HG03139 (cell line): ENCODE measurements around the gene RSRC1.

ENCODE experiments used
- ATAC-seq: cut with Tn5 transposase; IDR thresholded peaks from one replicate; pipeline ENCODE4 v1.9.1; 2021; ENCODE audit not compliant: unreplicated experiment

The RSRC1 gene

DNA sequence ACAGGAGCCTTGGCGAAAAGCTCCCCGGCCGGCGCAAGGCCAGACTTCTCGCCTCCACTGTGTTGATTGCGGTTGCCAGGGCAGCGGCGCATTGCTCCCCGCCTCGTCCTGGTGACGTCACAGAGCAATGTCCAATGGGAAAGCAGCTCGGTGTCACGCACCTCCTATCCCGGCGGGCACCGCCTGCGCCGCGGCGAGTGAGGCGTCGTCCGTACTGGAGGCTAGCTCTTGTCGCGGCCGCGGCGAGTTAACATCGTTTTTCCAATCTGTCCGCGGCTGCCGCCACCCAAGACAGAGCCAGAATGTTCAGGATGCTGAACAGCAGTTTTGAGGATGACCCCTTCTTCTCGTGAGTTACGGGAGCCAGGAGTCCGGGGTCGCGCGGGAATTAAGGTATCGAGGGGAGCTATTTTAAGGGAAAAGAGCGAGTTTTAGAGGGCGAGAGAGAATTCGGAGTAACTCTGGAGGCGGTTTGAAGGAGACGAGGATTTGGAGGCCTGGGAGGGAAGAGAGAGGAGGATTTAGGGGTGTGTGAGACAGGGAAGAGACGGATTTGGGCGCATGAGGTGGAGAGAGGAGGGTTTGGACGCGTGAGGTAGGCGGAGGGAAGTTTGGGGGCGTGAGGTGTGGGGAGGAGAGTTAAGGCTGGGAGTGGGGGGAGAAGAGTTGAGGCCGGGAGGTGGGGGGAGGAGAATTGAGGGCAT, 461.3 kb downstream of the RSRC1 start, which contains the start of gene MLF1:
Gene MLF1, plus strand, starts transcription at position 196 of the 704 bp plus-strand sequence. Its CDS starts 107 bp downstream, at position 303.
- ATAC-seq, result peak; percentile 100

DNA sequence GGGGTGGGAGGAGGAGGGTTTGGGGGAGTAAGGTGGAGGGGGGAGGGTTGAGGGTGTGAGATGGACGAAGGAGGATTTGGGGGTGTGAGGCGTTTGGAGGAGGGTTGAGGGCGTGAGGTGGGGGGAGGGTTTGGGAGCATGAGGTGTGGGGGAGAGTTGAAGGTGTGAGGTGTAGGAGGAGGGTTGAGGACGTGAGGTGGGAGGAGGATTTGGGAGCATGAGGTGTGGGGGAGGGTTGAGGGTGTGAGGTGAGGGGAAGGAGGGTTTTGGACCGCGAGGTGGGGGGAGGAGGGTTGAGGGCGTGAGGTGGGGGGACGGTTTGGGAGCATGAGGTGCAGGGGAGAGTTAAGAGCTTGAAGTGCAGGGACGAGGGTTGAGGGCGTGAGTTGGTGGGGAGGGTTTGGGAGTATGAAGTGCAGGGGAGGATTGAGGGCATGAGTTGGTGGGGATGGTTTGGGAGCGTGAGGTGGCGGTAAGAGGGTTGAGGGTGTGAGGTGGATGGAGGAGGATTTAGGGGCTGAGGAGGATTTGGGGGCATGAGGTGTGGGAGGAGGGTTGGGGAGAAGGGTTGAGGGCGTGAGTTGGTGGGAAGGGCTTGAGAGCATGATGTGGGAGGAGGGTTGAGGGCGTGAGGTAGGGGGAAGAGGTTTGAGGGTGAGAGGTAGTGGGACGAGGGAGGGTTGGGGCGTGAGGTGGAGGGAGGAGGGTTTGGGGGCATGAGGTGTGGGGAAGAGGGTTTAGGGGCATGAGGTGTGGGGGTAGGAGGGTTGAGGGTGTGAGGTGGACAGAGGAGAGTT, 462.3 kb downstream of the RSRC1 start:
- ATAC-seq, result no peak

DNA sequence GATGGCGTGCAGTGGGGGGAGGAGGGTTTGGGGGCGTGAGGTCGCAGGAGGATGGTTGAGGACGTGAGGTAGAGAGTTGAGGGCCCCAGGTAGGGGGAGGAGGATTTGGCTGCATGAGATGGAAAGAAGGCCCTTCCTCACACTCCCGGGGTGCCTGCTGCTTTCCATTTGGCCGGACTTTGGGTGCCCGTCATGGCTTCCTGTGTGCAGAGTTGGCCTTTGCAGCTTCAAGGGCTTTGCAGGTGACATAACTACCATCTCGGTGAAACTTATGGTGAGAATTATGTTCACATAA, 462.8 kb downstream of the RSRC1 start:
- no peak for ATAC-seq

DNA sequence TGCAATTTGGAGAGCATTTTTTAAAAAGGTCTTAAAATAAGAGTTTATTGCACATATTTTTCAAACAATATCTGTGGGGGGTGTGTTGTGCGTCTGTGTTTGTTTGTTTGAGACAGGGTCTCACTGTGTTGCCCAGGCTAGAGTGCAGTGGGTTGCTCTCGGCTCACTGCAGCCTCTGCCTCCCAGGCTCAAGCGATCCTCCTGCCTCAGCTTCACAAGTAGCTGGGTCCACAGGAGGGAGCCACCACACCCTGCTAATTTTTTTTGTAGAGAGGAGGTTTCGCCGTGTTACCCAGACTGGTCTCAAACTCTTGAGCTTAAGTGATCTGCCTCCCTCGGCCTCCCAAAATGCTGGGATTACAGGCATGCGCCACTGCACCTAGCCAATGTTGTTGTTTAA, 463.8 kb downstream of the RSRC1 start:
- ATAC-seq, result no peak

DNA sequence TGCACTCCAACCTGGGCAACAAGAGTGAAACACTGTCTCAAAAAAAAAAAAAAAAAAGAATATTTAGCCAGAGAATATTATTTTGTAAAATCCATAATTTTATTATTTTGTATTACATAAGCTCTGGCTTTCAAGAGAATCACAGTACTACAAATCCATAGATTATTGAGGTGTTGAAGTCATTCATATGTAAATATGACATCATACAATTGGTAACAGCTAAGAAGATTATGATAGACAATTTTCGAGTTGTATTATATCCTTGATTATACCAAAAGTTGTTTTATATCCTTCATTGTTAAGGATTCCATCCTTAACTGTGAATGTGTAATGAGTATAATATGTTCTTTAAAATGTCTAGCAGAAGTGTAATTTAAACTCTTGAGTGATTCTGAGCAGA, 464.8 kb downstream of the RSRC1 start:
- no peak for ATAC-seq

DNA sequence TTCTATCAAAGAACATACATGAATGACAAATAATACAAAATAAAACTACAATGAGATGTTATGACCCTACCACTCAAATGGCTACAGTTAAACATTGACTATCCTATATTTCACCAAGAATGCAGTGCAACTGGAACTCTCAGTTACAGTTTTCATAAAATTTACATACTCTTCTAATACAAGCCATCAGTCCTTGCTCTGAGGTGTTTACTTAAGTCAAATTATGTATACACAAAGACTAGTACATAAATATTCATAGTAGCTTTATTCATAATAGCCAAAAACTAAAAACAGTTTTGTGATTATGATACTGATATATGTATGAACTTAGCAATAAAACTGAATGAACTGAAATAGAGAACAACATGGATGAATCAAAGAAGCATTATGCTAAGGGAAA, 480.3 kb downstream of the RSRC1 start:
- ATAC-seq, result no peak
